Activated CD4-positive, CD25-positive, alpha-beta regulatory T cell treated with anti-CD3 and anti-CD28 coated beads, Interleukin-2, amount 50 U/mL, for 72 hours (primary cell): ENCODE measurements around the gene ADGRA3.
"Not testable (repeated sequence)": the region's sequence is repeated elsewhere in the genome, so short reads cannot be mapped to it uniquely, and the experiment has no call there.

Experiments used
- DNase-seq: peaks from one replicate; pipeline ENCODE4 v3.0.0; 2021

Gene ADGRA3

DNA sequence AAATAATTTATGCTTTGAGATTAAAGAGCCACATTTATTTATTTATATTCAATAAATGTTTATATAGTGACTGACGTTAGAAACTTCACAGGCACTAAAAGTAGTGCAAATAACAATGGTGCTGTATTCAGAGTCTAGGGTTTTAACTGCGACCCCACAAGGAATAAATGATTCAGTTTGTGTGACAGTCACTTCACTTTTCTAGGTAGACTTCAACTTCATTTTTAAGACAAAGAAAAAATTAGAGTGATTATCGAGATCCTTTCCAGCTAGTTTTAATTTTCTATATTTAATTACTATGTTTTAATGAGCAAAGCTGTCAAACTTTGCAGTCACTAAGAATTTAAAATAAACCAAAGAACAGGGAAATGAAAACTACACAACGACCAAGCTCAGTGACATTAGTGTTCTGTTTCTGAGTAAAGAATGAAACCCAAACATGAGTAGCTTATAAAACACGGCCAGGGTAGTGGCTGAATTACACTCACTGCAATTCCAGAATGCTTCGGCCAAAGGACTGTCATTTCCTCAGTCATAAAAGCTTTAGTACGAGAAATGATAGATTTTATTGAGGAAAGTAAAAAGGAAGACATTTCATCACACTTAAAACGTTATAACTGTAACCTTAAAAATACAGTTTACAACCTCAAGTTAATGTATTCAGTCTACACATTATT is 38.6 kb downstream of the ADGRA3 start:
- DNase-seq, result no peak

DNA sequence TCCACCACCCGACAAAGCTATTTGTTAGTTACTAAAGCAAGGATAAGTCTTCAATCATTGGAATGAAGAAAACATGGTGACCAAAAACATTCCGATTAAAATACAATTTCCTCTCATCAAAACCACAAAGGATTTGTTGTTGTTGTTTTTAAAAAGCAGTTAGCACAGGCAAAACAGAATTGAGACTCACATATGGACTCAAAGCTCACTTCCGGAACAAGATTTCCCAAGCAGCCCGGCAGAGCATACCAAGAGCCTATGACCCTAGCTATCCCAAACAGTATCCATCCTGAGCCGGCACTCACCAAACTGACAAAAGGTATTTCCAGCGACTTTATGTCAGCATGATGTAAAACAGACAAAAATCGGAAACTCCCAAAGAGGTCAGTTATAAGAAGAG is 39.9 kb downstream of the ADGRA3 start:
- no peak for DNase-seq

DNA sequence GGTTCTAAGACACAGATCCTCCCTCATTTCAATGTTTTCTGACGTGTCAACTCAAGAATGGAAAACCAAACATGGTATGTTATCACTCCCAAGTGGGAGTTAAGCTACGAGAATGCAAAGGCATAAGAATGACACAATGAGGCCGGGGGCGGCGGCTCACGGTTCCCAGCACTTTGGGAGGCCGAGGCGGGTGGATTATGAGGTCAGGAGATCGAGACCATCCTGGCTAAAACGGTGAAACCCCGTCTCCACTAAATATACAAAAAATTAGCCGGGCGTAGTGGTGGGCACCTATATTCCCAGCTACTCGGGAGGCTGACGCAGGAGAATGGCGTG is 40.6 kb downstream of the ADGRA3 start:
- DNase-seq, result not testable (repeated sequence)

DNA sequence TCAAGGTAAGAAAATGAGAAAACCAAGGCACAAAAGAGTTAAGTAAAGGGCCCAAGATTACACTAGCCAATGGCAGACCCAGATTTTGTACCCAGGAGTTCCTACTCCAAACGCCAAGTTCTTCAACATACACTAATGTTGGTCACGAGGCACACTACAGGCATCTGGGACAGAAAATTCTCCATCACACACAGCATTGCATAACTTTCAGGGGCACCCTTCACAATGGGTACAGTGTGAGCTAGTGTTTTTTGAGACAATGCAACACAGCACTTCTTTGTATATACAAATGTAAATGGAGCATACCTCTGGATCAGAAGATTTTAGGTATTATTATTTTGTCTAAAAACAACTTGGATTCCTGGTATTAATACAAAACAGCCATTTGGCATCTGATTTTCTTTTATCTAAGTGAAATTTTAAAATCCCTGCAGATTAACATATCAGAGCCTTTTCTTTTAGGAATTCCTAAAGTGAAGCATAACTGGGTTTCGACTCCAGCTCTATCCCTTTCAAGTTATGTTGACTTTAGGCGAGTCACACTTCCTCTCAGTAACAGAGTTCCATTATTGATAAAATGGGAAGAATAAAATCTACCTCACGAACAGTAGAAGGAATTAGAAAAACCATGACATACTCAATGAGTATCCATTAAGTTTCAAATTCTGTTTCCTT is 41.1 kb downstream of the ADGRA3 start:
- no peak for DNase-seq

DNA sequence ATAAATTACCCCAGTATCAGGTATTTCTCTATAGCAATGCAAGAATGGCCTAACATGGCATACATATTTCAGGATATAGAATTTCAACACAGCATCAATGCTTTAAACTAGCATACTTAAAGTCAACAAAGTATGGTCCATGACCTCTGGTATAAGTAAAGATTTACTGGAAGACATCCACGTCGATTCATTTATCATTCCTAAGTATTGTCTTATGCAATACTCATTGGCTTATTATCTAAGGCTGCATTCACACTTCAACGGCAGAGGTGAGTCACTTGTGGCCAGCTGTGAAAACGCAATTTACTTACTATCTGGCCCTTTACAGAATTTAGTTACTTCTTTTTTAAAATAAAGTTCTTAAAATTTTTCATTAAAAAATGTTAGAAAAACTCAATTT is 42.6 kb downstream of the ADGRA3 start:
- DNase-seq, result no peak

DNA sequence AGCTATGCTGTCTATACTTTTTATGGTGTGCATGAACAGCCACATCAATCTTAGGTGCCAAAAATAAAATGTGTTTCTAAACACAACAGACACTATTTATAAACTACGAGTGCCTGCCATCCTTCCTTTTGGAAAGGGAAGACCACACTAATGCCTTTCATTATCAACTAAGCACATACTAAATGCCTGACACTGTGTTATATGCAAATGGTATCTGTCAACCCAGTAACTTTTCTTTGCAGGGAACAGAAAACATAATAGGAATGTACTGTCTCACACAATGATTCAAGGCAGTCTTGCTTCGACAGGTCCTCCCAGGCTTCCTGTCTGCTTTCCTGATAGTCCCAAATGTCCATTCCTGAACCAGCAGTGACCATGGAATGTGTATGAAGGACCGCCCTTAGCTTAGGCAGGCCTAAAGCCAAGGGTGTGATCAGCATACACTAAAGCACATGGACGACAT is 43.8 kb downstream of the ADGRA3 start:
- DNase-seq, result no peak

DNA sequence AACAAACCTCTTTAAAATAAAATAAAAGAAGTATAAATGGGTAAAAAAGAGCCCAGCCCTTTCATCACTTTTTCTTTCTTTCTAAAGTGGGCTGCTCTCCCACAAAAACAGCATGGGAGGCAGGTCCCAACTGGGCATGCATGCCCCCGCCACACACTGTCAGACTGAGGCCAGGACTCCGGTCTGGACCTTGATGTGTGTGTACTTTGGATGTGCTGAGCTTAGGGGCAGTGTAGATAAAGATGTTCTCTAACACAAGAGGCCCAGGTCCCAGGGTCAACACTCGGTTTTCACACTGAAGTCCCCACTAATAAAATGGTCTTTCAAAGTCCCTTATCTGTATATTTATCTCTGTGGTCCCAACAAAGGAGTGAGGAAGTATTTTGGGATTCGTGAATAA is 44.4 kb downstream of the ADGRA3 start:
- DNase-seq, result no peak

DNA sequence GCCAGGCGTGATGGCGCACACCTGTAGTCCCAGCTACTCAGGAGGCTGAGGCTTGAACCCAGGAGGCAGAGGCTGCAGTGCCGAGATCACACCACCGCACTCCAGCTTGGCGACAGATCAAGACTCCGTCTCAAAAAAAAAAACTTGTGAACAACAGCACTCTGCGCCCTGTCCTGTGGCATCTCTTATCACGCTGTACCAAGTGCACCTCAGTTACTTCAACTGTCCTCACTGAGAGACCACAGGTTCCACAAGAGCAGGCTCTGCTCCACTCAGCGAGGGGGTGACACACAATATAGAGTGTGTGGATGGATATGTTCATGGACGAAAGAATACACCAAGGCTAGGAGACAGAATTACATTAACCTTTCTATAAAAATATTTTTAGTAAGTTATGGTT is 49.3 kb downstream of the ADGRA3 start:
- DNase-seq, result no peak

DNA sequence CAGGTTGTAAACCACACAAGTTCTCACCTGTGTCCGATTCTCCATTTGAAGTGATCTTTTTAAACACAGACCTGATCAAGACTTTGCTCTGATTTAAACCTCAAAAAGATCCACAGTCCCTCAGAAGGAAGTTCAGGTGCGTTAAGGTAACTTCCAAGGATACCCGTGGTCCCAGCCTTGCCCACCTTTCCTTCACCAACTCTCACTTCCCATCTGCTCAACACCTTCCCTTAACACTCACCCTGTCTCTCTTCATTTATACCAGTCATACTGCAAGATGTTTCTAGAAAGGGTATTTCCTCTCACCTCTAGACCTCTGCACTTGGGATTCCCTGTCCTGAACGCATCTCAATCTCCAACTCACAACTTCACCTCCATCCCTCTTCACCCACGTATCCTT is 49.9 kb downstream of the ADGRA3 start:
- no peak for DNase-seq

DNA sequence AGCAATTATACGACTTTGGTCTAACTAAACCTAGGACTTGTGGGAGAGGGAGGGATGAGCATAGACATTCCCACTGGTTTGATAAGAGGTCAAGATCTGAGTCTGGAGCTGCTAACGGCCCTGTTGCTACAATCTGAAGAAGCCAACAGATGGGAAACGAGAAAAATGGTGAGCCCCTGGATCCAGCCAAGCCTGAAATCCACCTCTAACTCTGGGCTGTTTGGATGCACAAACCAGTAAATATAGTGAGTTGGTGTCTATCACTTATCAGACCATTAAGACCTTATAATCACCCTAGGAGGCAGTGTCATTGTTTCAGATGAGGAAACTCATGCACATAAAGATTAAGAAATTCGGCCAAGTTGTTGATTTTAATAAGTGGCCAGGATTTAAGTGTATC is 50.5 kb downstream of the ADGRA3 start:
- no peak for DNase-seq

DNA sequence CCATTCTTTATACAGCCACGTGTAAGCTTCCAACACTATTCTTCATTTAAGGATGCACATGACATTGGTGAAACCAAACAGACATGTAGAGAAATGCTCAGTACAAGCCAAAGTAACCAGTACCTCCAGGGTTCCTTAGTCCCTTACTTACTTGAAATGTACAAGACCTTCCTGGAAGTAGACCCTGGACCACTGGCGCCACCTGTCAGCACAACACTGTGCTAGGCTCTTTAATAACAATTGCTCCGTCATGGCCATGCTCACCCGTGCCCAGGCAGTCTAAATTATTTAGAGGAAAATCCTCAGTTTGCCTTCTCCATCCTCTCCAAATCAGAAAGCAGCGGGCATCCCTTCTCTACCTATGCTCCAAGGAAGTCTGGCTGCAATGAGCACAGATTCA is 52.7 kb downstream of the ADGRA3 start:
- no peak for DNase-seq

DNA sequence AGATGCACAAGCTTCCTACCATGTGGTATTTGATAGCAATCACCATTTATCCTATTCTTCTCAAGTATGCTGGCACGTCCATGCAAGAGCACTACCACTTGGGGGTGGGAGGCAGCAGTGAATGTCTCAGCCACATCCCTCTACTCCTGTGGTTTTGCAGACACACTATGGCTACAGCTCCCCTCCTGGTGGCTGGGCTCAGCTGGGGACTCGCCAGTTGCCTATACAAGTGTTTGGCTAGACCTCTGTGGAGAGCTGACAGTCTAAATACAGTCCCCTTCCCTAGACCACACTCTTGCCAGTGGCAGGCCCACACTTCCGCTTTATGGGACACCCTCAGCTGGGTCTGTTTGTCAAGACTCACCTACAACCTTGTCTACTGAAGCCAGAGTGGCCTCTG is 53.2 kb downstream of the ADGRA3 start:
- DNase-seq, result no peak

DNA sequence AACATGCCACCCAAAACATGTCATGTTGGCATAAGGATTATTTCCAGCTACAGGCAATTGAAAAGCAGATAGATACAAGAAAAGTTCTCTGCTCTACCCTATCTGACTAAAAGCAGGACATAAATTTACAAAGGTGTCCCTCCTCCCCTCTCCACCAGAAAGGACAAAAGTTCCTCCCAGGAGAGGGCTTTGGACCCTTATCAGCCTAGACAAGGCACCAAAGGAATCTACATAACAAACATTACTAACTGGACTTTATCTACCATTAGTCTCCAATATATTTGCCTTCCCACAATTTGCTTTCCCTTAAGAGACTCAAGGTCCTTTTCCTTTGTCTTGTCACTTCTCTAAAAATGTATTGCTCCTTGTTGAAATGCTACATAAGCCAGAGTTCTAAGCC is 55.6 kb downstream of the ADGRA3 start:
- no peak for DNase-seq

DNA sequence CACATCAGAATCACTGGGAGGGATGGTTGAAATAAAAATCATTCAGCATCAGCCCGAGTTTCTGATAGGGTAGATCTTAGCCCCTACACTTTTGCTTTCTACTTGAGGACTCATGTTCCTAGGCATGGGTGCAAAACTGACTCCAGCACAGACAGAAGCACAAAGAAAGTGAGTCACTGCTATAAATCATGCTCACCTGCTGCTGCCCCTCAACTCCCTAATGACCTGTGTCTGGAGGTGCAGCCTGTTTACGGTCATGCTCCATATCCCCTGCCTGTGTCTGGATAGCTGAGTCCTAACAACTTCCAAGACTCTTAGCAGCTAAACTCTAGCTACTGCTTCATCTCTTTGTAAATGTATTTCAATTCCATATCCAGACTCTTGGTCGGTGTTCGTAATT is 57.8 kb downstream of the ADGRA3 start:
- DNase-seq, result no peak

DNA sequence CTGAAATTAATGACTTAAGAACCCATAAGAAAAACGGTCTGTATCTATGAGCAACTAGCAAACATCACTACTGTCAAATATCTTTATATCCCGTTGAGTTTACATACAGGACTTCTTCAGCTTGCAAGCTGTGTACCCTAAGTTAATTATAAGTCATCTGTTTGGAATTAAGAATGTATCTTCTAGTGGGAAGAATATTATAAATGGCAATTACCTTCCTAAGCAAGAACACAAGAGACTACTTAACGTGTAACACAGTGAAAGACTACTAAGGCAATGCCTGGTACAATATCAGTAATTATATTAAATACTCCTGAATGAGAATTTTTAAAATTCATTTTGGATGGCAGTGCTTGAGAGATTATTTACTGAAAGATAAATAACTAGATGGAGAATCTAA is 58.5 kb downstream of the ADGRA3 start:
- no peak for DNase-seq

DNA sequence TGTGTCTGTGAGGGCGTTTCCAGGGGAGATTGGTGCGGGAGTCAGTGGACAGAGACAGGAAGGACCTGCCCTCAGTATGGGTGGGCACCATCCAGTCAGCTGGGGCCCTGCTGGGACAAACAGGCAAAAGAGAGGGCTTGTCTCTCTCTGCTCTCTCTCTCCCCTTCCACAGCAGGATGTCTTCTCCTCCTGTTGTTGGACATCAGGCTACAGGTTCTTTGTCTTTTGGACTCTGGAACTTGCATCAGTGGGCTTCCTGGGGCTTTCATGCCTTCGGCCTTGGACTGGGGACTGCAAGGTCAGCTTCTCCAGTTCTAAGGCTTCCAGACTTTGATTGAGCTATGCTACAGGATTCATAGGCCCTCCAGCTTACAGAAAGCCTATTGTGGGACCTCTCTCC is 59.6 kb downstream of the ADGRA3 start:
- no peak for DNase-seq

DNA sequence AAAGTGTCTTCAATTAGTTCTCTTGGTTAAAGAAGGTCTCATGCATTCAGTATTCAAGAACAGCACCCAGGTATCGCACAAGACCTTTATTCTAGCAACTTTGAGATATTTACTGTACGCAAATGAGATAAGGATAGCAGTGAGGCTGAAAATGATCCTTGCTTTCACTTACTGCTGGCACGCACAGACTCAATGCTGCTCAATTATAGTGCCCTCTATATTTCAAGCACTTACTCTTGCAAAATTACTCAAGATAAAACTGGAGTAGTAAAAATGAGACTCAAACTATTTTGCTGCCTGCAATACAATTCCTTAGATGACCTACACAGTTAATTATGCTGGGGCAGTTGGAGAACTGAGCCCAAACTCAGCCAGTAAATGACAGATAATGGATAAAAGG is 60.9 kb downstream of the ADGRA3 start:
- DNase-seq, result no peak

DNA sequence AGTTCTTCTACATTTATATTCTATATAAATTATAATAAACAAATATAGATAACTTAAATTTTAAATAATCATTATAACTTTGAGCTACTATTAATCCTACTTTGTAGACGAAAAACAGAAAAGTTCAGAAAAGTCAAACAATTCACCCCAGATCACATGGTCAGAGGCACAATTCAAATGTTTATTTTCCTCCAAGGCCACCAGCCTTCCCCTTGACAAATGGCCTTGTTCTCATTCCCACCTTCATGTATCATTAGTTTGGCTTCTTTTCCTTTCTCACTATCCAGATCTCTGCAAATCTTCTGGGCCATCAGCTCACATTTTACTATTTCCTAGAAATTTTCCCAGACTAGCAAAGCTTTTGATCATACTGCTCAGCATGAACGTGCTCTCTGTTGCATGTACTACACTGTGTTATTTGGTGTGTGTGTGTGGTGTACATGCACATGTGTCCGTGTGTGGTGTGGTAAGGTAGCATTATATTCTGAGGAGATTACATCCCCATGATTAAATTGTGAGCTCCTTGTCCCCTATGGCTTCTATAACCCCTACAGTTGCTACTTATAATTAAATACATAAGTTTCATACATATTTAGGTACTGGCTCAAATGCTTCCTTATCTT is 61.5 kb downstream of the ADGRA3 start:
- DNase-seq, result no peak

DNA sequence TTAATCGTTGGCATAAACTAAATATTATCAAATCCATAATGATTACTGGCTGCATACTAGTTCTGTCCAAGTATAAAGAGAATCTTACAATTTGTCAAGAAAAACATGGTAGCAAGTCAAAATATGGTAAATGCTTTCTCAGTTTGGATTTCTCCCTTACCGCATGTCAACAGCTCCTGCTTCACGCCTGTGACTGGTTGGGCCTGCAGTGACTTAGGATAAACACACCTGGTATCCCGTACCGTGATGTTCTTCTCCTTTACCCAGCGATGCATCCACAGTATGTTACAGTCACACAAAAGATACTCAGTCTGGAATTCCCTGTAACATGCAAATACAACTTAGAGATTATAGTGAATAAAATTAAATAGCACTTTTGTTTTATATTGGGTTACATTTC is 71.1 kb downstream of the ADGRA3 start:
- DNase-seq, result no peak

DNA sequence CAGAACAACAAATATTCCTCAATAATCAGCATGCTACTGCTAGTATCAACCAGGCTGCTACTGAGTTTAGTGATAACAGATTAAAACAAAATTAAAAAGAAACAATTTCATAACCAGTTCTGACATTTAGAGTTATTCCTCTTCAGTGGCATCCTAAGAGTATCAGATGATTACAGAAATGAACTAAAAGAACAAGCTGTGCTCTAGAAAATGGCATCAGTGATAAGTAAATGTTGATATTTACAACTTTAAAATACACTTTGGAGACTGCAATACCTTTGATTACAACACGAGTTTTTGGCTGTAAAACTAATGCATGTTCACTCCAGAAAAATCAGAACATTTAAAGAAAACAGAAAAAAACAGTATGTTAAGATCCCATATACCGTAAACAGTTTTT is 72.9 kb downstream of the ADGRA3 start:
- DNase-seq, result no peak

DNA sequence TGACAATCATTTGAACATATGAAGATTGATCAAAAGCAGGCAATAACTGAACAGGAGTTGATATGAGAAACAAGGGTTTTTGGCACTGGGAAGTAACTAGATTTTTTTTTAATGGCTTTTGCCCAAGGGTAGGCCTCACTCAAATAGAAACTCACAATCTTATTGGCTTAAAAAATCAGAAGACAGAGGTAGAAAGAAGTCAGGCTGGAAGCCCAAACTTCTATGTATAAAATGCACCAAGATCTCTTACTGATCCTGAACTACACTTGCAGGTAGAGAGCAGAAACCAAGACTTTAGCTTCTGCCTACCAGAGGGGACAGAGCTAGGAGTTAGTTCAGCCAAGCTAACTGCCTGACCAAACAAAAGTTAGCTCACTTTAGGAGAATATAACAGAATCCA is 74.9 kb downstream of the ADGRA3 start:
- DNase-seq, result no peak

DNA sequence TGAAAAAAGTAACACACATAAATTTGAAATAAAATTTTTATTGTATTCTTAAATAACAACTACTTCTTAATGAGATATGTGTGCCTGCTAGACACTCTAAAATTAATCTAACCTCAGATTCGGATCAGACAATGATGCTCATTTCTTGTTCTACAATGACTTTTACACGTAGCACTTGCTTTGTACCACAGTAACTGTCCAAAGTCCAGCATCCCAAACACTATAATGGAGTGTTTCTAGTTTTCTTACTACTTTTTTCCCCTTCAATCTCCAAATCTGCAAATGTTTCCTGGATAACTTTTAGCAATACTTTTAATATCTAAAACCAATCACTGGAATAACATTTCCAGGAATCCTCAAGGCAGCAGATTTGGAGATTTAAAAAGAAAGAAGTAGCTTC is 75.9 kb downstream of the ADGRA3 start:
- DNase-seq, result no peak

DNA sequence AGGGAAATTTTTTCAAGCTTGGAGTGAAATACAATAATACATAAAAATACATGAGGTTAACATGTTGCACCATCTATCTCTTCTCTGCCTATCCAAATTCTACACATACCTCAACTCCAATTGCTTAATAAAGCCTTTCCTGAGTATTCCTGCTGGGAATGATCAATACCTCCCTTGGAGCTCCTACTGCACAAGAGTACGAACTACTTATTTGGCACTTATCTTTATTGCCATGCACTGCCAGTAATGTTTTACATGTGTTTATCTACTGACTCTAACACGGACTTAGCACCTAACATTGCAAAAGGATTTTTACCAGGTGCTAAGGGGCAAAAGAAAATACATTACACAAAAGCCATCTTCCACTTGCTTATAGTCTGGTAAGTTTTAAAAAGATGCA is 80.2 kb downstream of the ADGRA3 start:
- DNase-seq, result no peak

DNA sequence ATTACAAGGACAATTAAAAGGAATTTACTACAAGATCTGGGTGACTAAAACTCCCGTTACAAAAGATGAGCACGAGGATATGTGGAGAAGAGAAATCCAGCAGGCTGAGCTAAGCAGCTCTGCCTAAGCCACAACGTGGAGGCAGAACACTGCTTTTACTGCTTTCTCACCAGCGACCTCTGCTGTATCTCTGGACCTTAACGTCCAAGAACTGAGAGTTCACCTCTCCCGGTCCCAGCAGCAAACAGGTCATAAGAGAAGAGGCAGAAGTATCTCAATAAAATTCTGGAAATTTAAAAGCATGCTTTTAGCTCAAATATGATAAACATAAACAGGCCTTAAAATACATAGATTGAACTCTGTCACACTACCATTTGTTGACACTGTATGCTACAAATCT is 81.0 kb downstream of the ADGRA3 start:
- DNase-seq, result no peak

DNA sequence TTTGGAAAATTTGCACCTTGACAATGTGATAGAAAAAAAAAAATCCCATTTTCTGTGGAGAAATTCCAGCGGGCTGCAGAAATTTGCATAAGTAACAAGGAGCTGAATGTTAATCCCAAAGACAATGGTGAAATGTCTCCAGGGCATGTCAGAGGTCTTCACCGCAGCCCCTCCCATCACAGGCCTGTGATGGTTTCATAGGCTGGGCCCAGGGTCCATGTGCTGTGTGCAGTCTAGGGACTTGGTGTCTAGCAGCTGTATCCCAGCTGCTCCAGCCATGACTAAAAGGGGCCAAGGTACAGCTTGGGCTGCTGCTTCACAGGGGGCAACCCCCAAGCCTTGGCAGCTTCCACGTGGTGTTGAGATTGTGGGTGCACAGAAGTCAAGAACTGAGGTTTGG is 85.2 kb downstream of the ADGRA3 start:
- DNase-seq, result no peak
